ENCODE measurements around the gene ODR4.
"Not testable (repeated sequence)": the region's sequence is repeated elsewhere in the genome, so short reads cannot be mapped to it uniquely, and the experiment has no call there.

Gene ODR4

DNA sequence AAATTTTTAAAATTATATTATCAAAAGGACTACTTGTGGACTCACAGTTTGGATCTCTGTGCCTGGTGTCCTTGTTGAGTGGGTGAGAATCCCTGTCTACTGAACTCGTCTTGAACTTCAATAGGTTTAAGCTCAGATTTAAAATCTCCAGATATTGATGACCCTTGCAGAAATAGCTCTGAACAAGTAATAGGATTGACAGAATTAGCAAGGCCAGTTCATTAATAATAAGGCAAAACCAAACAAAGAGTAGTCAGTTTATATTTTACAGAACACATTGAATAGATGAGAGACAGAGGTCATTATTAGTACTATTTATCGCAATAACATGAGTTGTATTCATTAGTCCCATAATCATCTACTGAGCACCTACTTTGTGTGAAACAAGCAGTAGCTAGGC is 85.4 kb downstream of the ODR4 start, which contains the start of gene PDC:
Gene PDC (minus strand): TSS at position 101 of the 400 bp plus-strand sequence. CDS start 11,655 bp downstream, outside the sequence.
- no peak within 1 kb of the TSS for H3K9ac ChIP-seq (ENCODE audit: low read depth, low read length)
- no peak within 1 kb of the TSS for H3K4me3 ChIP-seq (ENCODE audit: low read length)
- H3K9me3 ChIP-seq (replicated peaks; ENCODE audit: low read length): no peaks in the 10 kb centered on the region
- H3K4me1 ChIP-seq (ENCODE audit: control insufficient read depth, insufficient read depth, low read length): no peaks in the 10 kb centered on the region
- no peaks in the 10 kb centered on the region for H3K27me3 ChIP-seq (ENCODE audit: control insufficient read depth, insufficient read depth, low read length)
- no peak within 1 kb of the TSS for H3K4me2 ChIP-seq (ENCODE audit: low read length)
- H3K36me3 ChIP-seq (ENCODE audit: insufficient read depth, low read length): no peaks in the 10 kb centered on the region

DNA sequence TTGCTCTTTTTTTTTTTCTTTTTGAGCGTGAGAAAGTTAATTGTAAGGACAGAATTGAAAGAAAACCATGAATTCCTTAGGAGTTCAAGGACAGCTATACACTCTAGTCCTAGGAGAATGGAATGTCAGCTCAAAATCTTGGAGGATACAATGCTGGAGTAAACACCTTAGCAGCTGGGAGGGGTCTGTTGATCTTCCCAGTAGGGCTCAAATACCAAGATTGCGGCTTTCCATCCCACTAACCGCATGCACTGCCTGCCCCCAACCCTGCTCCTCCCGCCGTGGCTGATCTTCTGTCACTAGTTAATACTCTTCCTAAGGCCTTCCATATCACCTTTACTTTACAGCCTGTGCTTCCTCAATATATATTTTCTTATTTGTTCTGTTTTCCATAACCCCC is 87.9 kb downstream of the ODR4 start:
- Histone ChIP-seq H3K9me3 (replicated peaks; ENCODE audit: low read length) (no peaks in the 10 kb centered on the region), H3K27me3 (ENCODE audit: control insufficient read depth, insufficient read depth, low read length) (no peaks in the 10 kb centered on the region), H3K36me3 (ENCODE audit: insufficient read depth, low read length) (no peaks in the 10 kb centered on the region), H3K4me2 (ENCODE audit: low read length) (no peak overlapping the region), H3K9ac (ENCODE audit: low read depth, low read length) (no peak overlapping the region), H3K4me1 (ENCODE audit: control insufficient read depth, insufficient read depth, low read length) (no peaks in the 10 kb centered on the region), H3K4me3 (ENCODE audit: low read length) (no peak overlapping the region)

DNA sequence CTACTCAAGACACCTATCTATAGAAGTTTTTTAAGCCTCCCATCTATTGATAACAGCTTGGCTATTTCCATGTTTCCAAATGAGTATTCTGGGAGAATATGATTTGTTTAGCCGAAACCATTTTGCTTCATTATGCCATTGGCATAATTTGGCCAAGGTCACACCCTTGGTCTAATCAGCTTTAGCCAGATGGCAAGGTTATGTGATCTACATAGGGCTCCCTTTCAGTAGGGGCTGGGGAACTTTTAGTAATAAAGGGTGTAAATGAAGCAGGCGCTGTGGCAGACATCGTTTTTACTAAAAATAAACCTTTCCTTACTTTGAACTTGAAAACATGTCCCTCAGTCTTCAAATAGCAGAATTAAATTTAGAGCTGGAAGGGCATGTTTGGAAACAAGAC is 88.3 kb downstream of the ODR4 start:
- no peaks in the 10 kb centered on the region for H3K36me3 ChIP-seq (ENCODE audit: insufficient read depth, low read length)
- H3K4me1 ChIP-seq (ENCODE audit: control insufficient read depth, insufficient read depth, low read length): no peaks in the 10 kb centered on the region
- no peaks in the 10 kb centered on the region for H3K27me3 ChIP-seq (ENCODE audit: control insufficient read depth, insufficient read depth, low read length)
- no peak overlapping the region for H3K9ac ChIP-seq (ENCODE audit: low read depth, low read length)
- no peak overlapping the region for H3K4me3 ChIP-seq (ENCODE audit: low read length)
- H3K4me2 ChIP-seq (ENCODE audit: low read length): no peak overlapping the region
- H3K9me3 ChIP-seq (replicated peaks; ENCODE audit: low read length): no peaks in the 10 kb centered on the region

DNA sequence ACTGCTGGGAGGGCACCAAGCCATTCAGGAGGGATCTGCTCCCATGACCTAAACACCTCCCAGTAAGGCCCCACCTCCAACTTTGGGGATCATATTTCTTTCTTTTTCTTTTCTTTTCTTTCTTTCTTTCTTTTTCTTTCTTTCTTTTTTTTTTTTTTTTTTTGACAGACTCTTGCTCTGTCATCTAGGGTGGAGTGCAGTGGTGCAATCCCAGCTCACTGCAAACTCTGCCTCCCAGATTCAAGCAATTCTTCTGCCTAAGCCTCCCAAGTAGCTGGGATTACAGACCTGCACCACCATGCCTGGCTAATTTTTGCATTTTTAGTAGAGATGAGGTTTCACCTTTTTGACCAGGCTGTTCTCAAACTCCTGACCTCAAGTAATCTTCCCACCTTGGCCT is 89.9 kb downstream of the ODR4 start:
- not testable (repeated sequence) for H3K27me3 ChIP-seq (ENCODE audit: control insufficient read depth, insufficient read depth, low read length); H3K9me3 ChIP-seq (replicated peaks; ENCODE audit: low read length); H3K4me1 ChIP-seq (ENCODE audit: control insufficient read depth, insufficient read depth, low read length); H3K4me3 ChIP-seq (ENCODE audit: low read length); H3K9ac ChIP-seq (ENCODE audit: low read depth, low read length); H3K36me3 ChIP-seq (ENCODE audit: insufficient read depth, low read length); H3K4me2 ChIP-seq (ENCODE audit: low read length)

DNA sequence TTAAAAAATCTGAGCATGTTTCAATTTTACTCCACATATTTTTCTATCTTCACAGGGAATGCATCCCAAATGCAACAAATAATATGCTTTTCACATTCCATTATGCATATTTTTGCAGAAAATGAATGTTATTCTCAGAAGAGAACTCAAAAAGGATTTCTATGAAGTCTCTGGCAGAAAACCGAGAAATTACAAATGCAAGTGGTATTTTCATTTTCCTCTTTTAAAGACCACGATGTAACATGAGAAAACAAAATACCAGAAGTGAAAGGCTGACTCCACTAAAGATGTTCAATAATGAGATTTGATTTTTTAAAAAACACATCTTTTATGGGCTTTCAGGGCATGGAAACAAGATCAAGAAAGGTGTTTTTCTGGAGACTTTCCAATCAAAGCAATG is 90.3 kb downstream of the ODR4 start:
- no peak overlapping the region for H3K9ac ChIP-seq (ENCODE audit: low read depth, low read length)
- H3K36me3 ChIP-seq (ENCODE audit: insufficient read depth, low read length): no peaks in the 10 kb centered on the region
- H3K4me1 ChIP-seq (ENCODE audit: control insufficient read depth, insufficient read depth, low read length): no peaks in the 10 kb centered on the region
- no peak overlapping the region for H3K4me2 ChIP-seq (ENCODE audit: low read length)
- H3K9me3 ChIP-seq (replicated peaks; ENCODE audit: low read length): no peaks in the 10 kb centered on the region
- H3K27me3 ChIP-seq (ENCODE audit: control insufficient read depth, insufficient read depth, low read length): no peaks in the 10 kb centered on the region
- no peak overlapping the region for H3K4me3 ChIP-seq (ENCODE audit: low read length)
